H9 (cell line): ENCODE results near the gene KLHL33. TPM values are rescaled to one million over a fixed set of nuclear protein-coding genes. Genes with fewer than 3 reads are reported as not detected.

Source experiments
- DNase-seq: peaks from one replicate; pipeline ENCODE4 v3.0.0-alpha.2; 2017
- H2AFZ ChIP-seq: one replicate; pipeline ENCODE4 v1.6.1; 2013; ENCODE audit warnings: mild to moderate bottlenecking, low read length, control low read depth, moderate library complexity
- H2AK5ac ChIP-seq: 2 replicates; pipeline ENCODE4 v1.6.1; 2013; ENCODE audit warnings: low read length, control low read depth, mixed read lengths; ENCODE audit not compliant: insufficient read length
- H2BK120ac ChIP-seq: one replicate; pipeline ENCODE4 v1.6.1; 2013; ENCODE audit warnings: low read depth, mild to moderate bottlenecking, low read length, control low read depth, inconsistent platforms; ENCODE audit not compliant: poor library complexity, severe bottlenecking
- H2BK12ac ChIP-seq: 2 replicates; pipeline ENCODE4 v1.6.1; 2013; ENCODE audit warnings: low read length, control low read depth, mixed read lengths, low read depth; ENCODE audit not compliant: insufficient read length
- H2BK15ac ChIP-seq: 2 replicates; pipeline ENCODE4 v1.6.1; 2013; ENCODE audit warnings: low read depth, low read length, control low read depth
- H2BK20ac ChIP-seq: one replicate; pipeline ENCODE4 v1.6.1; 2013; ENCODE audit warnings: low read depth, mild to moderate bottlenecking, low read length, control low read depth, inconsistent platforms; ENCODE audit not compliant: poor library complexity, severe bottlenecking
- H2BK5ac ChIP-seq: 2 replicates; pipeline ENCODE4 v1.6.1; 2013; ENCODE audit warnings: low read length, control low read depth, mixed read lengths; ENCODE audit not compliant: insufficient read length
- H3K14ac ChIP-seq: 2 replicates; pipeline ENCODE4 v1.6.1; 2013; ENCODE audit warnings: low read length, control low read depth; ENCODE audit not compliant: insufficient read depth
- H3K18ac ChIP-seq: 2 replicates; pipeline ENCODE4 v1.6.1; 2013; ENCODE audit warnings: low read depth, mild to moderate bottlenecking, mixed read lengths, low read length, control low read depth; ENCODE audit not compliant: insufficient read length
- H3K23ac ChIP-seq: 2 replicates; pipeline ENCODE4 v1.6.1; 2013; ENCODE audit warnings: low read length, control low read depth, mixed read lengths, low read depth; ENCODE audit not compliant: insufficient read length
- H3K23me2 ChIP-seq: 2 replicates; pipeline ENCODE4 v1.6.1; 2013; ENCODE audit warnings: low read depth, mild to moderate bottlenecking, mixed read lengths, low read length, control low read depth; ENCODE audit not compliant: insufficient read length, poor library complexity, severe bottlenecking
- H3K27ac ChIP-seq: 2 replicates; pipeline ENCODE4 v1.5.1; 2013; ENCODE audit warnings: low read length, control low read depth, mixed read lengths, low read depth; ENCODE audit not compliant: insufficient read length
- H3K27me3 ChIP-seq: 2 replicates; pipeline ENCODE4 v1.6.1; 2013; ENCODE audit warnings: low read length, control low read depth, inconsistent platforms; ENCODE audit not compliant: insufficient read depth
- H3K4ac ChIP-seq: 2 replicates; pipeline ENCODE4 v1.6.1; 2013; ENCODE audit warnings: low read depth, mild to moderate bottlenecking, control low read depth, inconsistent platforms, low read length, moderate library complexity
- H3K4me1 ChIP-seq: 2 replicates; pipeline ENCODE4 v1.6.1; 2013; ENCODE audit warnings: low read length, control low read depth, inconsistent platforms; ENCODE audit not compliant: insufficient read depth
- H3K4me2 ChIP-seq: 2 replicates; pipeline ENCODE4 v1.6.1; 2013; ENCODE audit warnings: low read length, control low read depth, mixed read lengths; ENCODE audit not compliant: insufficient read length, insufficient read depth
- H3K56ac ChIP-seq: 2 replicates; pipeline ENCODE4 v1.6.1; 2013; ENCODE audit warnings: low read depth, mild to moderate bottlenecking, mixed read lengths, low read length, control low read depth; ENCODE audit not compliant: insufficient read length
- H3K79me1 ChIP-seq: 2 replicates; pipeline ENCODE4 v1.6.1; 2013; ENCODE audit warnings: low read depth, mild to moderate bottlenecking, moderate library complexity, low read length, control low read depth, inconsistent platforms; ENCODE audit not compliant: insufficient read depth, poor library complexity, severe bottlenecking
- H3K79me2 ChIP-seq: 2 replicates; pipeline ENCODE4 v1.6.1; 2013; ENCODE audit warnings: low read length, control low read depth, inconsistent platforms; ENCODE audit not compliant: insufficient read depth
- H3K9ac ChIP-seq: 2 replicates; pipeline ENCODE4 v1.6.1; 2013; ENCODE audit warnings: low read length, control low read depth, mixed read lengths; ENCODE audit not compliant: insufficient read length; ENCODE audit errors: extremely low read depth
- H3K9me3 ChIP-seq: one replicate; pipeline ENCODE4 v1.6.1; 2013; ENCODE audit warnings: low read depth, low read length, inconsistent platforms; ENCODE audit not compliant: control insufficient read depth
- H3T11ph ChIP-seq: one replicate; pipeline ENCODE4 v1.6.1; 2013; ENCODE audit warnings: mild to moderate bottlenecking, low read length, control low read depth, inconsistent platforms
- H4K20me1 ChIP-seq: one replicate; pipeline ENCODE4 v1.6.1; 2013; ENCODE audit not compliant: control insufficient read depth, insufficient read length, insufficient read depth
- H4K5ac ChIP-seq: 2 replicates; pipeline ENCODE4 v1.6.1; 2013; ENCODE audit warnings: low read depth, mild to moderate bottlenecking, mixed read lengths, low read length, control low read depth; ENCODE audit not compliant: insufficient read length
- H4K8ac ChIP-seq: replicated peaks from 2 replicates; pipeline ENCODE4 v1.6.1; 2013; ENCODE audit warnings: low read length, control low read depth, mixed read lengths, low read depth; ENCODE audit not compliant: insufficient read length
- H4K91ac ChIP-seq: 2 replicates; pipeline ENCODE4 v1.6.1; 2013; ENCODE audit warnings: low read depth, mild to moderate bottlenecking, moderate library complexity, mixed read lengths, low read length, control low read depth; ENCODE audit not compliant: insufficient read length
- H3K27ac Mint-ChIP-seq, 3 experiments: 2 replicates in 2 of 3; 3 replicates in 1 of 3; pipeline ENCODE4 v1.8.0; 2020 to 2021; ENCODE audit warnings: mixed read lengths in 3 of 3, mild to moderate bottlenecking in 1 of 3, moderate library complexity in 1 of 3
- H3K27me3 Mint-ChIP-seq: 2 replicates; pipeline ENCODE4 v1.8.0; 2021; ENCODE audit warnings: low read depth, mild to moderate bottlenecking, moderate library complexity, mixed read lengths
- H3K36me3 Mint-ChIP-seq, 3 experiments: 2 replicates in 2 of 3; 3 replicates in 1 of 3; pipeline ENCODE4 v1.8.0; 2020 to 2021; ENCODE audit warnings: low read depth in 3 of 3, mixed read lengths in 3 of 3; ENCODE audit not compliant: insufficient read depth in 1 of 3
- H3K4me1 Mint-ChIP-seq, 2 experiments: 2 replicates each; pipeline ENCODE4 v1.8.0; 2020; ENCODE audit warnings: mixed read lengths in 2 of 2
- H3K4me3 Mint-ChIP-seq, 2 experiments: 2 replicates in 1 of 2; 3 replicates in 1 of 2; pipeline ENCODE4 v1.8.0; 2020 to 2021; ENCODE audit warnings: mild to moderate bottlenecking in 2 of 2, mixed read lengths in 2 of 2, moderate library complexity in 1 of 2
- H3K9me3 Mint-ChIP-seq, 2 experiments: 2 replicates in 1 of 2; 3 replicates in 1 of 2; pipeline ENCODE4 v1.8.0; 2020; ENCODE audit warnings: mild to moderate bottlenecking in 2 of 2, mixed read lengths in 2 of 2, moderate library complexity in 1 of 2
- CTCF ChIP-seq: fragments of 200-600 bp; sonication (generic); conservative IDR thresholded peaks from 3 replicates; pipeline ENCODE4 v1.8.0; 2021; ENCODE audit warnings: antibody characterized with exemption, mild to moderate bottlenecking
- WGBS: extraction: QIAGEN DNeasy Blood & Tissue Kit; methylation state at CpG from one replicate; pipeline ENCODE4 v1.1.7; 2013; ENCODE audit warnings: missing lambda C conversion rate, low lambda C conversion rate, mixed read lengths; ENCODE audit not compliant: insufficient read length; ENCODE audit errors: extremely low coverage; 5-methylcytosine and 5-hydroxymethylcytosine counted together
- total RNA-seq: library from RNA; stranded (reverse); gene quantifications from 2 replicates; pipeline ENCODE4 v1.2.1, GENCODE V29; 2021

The KLHL33 gene
- total RNA-seq, 1 experiment from 2014 or later: 0.04 TPM

- peaks cover 9% of the 10 kb centered on the region in 2 experiments; a peak in 3 of 4 replicates for H3K4me1 Mint-ChIP-seq
- Histone ChIP-seq H2AFZ (no peak overlapping the region), H4K91ac (no peak overlapping the region), H3K4me1 (no peaks in the 10 kb centered on the region), H3K4ac (no peak overlapping the region), H2BK20ac (no peak overlapping the region), H3K18ac (no peak overlapping the region), H2BK12ac (no peak overlapping the region), H2BK15ac (no peak overlapping the region), H3K23me2 (no peaks in the 10 kb centered on the region), H2BK5ac (no peak overlapping the region), H2AK5ac (no peak overlapping the region), H4K8ac (no peak overlapping the region), H3K79me2 (no peaks in the 10 kb centered on the region), H3K56ac (no peak overlapping the region), H3K4me2 (no peak overlapping the region), H3K9ac (no peak overlapping the region), H2BK120ac (no peak overlapping the region), H4K5ac (no peak overlapping the region), H3T11ph (no peak overlapping the region), H3K23ac (no peak overlapping the region), H3K9me3 (no peaks in the 10 kb centered on the region), H3K79me1 (no peaks in the 10 kb centered on the region), H3K27me3 (no peaks in the 10 kb centered on the region), H3K27ac (no peak overlapping the region), H3K14ac (no peak overlapping the region), H4K20me1 (no peaks in the 10 kb centered on the region)
- TF ChIP-seq CTCF: no peak
- no peak overlapping the region for H3K27ac Mint-ChIP-seq
- H3K9me3 Mint-ChIP-seq: no peaks in the 10 kb centered on the region; a peak in 1 of 5 replicates
- DNase-seq: no peak
- H3K4me3 Mint-ChIP-seq: no peak overlapping the region
- peaks cover 39 to 85% (median 74%) of the 10 kb centered on the region in 3 experiments; a peak in 6 of 7 replicates for H3K36me3 Mint-ChIP-seq
- H3K27me3 Mint-ChIP-seq: no peaks in the 10 kb centered on the region
- WGBS: no CpG with 5 or more reads among the region's 5 CpGs
These were observed 51.1 kb downstream of the KLHL33 start for GRCh38 chr14:20384886-20385285.
